Measurements from ENCODE around the gene RBSN. TPM values are rescaled to one million over a fixed set of nuclear protein-coding genes. Genes with fewer than 3 reads are reported as not detected.
A peak's percentile ranks its signal among the peaks of the same experiment; 100 is the strongest.

Gene RBSN
- total and polyA plus RNA-seq, 8 donors, result 24.5 to 37.0 (median 32.7) TPM

DNA sequence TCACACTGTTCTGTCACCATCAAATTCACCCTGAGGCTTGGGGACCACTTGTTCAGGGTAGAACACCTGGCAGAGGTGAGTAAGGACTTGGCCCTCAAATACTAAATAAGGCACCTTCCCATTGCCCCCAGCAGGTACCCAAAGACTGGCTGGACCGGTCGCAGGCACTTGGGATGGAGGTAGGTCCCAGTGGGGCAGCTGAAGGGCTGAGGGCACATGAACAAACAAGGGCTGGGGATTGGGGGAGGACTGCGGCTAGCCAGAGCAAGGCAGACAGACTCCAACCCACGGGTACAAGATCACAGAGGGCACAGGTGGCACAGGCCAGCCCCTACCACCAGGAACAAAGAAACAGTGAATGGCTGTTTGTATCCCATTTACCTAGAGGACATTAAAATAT is 35.7 kb downstream of the RBSN start:
- DNase-seq (peak in 2 of 4 donors; percentile 48 to 73), ATAC-seq (peak; percentile 53)
- intact Hi-C loops (cut with DNase I), result no loop called here
- Histone ChIP-seq H3K4me3 (peak overlapping the region in 1 of 2 donors; percentile 92), H3K9me3 (no peaks in the 10 kb centered on the region), H3K27me3 (no peaks in the 10 kb centered on the region), H3K27ac (no peak overlapping the region), H3K36me3 (peaks cover 0 to 13% of the 10 kb centered on the region in 2 donors), H3K4me1 (peaks cover 8 to 21% of the 10 kb centered on the region in 2 donors)
- TF ChIP-seq, protein P1, sequence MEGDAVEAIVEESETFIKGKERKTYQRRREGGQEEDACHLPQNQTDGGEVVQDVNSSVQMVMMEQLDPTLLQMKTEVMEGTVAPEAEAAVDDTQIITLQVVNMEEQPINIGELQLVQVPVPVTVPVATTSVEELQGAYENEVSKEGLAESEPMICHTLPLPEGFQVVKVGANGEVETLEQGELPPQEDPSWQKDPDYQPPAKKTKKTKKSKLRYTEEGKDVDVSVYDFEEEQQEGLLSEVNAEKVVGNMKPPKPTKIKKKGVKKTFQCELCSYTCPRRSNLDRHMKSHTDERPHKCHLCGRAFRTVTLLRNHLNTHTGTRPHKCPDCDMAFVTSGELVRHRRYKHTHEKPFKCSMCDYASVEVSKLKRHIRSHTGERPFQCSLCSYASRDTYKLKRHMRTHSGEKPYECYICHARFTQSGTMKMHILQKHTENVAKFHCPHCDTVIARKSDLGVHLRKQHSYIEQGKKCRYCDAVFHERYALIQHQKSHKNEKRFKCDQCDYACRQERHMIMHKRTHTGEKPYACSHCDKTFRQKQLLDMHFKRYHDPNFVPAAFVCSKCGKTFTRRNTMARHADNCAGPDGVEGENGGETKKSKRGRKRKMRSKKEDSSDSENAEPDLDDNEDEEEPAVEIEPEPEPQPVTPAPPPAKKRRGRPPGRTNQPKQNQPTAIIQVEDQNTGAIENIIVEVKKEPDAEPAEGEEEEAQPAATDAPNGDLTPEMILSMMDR (IDR thresholded peaks at IDR 0.05), result no peak

DNA sequence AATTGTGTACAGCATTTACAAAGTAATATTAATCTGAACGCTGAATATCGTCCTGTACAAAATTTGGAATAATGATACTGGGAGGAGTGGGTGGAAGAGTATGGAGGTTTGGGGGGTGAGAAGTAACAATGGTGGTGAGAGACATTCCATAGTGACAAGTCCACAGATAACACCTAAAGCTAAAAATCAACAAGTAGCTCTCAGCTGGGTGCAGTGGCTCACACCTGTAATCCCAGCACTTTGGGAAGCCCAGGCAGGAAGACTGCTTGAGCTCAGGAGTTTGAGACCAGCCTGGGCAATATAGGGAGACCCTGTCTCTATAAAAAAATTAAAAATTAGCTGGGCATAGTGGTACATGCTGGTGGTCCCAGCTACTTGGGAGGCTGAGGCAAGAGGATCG is 38.9 kb downstream of the RBSN start:
- intact Hi-C loops (cut with DNase I), result no loop called here
- Histone ChIP-seq H3K9me3 (no peaks in the 10 kb centered on the region), H3K36me3 (peaks cover 0 to 35% of the 10 kb centered on the region in 2 donors), H3K27me3 (no peaks in the 10 kb centered on the region), H3K27ac (no peak overlapping the region), H3K4me1 (peaks cover 8 to 16% of the 10 kb centered on the region in 2 donors), H3K4me3 (no peak overlapping the region)
- DNase-seq (no peak), ATAC-seq (no peak)
- TF ChIP-seq, protein P1 (IDR thresholded peaks at IDR 0.05), result no peak

DNA sequence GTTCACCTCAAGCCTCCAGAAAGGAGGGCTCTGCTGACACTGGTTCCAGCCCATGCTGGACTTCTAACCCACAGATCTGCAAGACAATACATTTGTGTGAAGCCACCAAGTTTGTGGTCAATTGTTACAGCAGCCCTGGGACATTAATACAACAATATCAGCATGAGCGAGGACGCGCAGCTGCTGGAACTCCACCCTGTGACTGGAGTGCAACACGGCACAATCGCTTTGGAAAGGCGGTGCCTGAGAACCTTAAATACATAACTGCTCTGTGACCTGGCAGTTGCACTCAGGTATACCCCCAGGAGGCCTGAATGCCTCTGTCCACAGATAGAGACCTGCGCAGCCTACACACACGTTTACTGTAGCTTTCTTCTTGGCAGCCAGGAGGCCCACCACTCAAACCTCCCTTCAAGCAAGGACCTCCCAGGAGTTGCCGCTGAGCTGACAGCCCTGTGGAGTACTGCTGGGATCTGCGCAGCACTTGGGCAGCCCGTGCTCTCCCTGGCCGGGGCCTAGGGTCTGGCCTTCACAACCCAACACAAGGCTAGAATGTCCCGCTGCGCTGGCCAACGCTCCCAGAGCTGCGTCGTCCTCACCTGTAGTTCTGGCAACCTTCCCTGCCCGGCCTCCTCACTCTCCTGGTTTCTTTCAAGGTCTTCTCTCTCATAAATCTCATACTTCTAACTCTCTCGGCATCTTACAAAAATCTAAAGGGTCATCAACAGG is 42.1 kb downstream of the RBSN start:
- no peaks in the 10 kb centered on the region for H3K27me3 ChIP-seq
- ATAC-seq, result no peak
- H3K36me3 ChIP-seq, result peaks cover 0 to 55% of the 10 kb centered on the region in 2 donors

DNA sequence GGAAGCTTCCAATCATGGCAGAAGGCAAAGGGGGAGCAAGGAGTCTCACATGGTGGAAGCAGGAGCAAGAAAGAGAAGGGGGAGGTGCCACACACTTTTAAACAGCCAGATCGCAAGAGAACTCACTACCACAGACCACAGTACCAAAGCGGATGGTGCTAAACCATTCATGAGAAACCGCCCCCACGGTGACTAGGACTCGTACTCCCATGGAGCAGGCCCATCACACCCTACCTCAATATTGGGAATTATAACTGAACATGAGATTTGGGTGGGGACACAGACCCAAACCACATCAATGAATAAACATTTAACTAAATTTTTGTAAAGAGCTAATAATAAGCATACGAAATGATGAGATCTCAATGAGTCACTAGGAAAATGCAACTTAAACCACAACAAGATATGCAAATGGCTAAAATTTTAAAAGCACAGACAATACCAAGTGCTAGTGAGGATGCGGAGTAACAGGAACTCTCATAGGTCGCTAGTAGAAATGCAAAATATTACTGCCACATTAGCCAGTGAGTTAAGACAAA is 43.9 kb downstream of the RBSN start:
- H3K4me1 ChIP-seq, result no peaks in the 10 kb centered on the region
- no peak overlapping the region for H3K27ac ChIP-seq
- no peak for DNase-seq
- TF ChIP-seq, protein P1 (IDR thresholded peaks at IDR 0.05), result no peak
- no peak for ATAC-seq
- H3K36me3 ChIP-seq, result peaks cover 0 to 72% of the 10 kb centered on the region in 2 donors
- no peaks in the 10 kb centered on the region for H3K27me3 ChIP-seq
- no peaks in the 10 kb centered on the region for H3K9me3 ChIP-seq
- intact Hi-C loops (cut with DNase I), result no loop called here
- no peak overlapping the region for H3K4me3 ChIP-seq

More for the DNA sequence above, 42.1 kb downstream of the RBSN start:
- H3K9me3 ChIP-seq, result no peaks in the 10 kb centered on the region
- no peak for DNase-seq
- TF ChIP-seq, protein P1 (IDR thresholded peaks at IDR 0.05), result no peak
- H3K4me3 ChIP-seq, result no peak overlapping the region
- intact Hi-C loops (cut with DNase I), result no loop called here
- no peak overlapping the region for H3K27ac ChIP-seq
- no peaks in the 10 kb centered on the region for H3K4me1 ChIP-seq

DNA sequence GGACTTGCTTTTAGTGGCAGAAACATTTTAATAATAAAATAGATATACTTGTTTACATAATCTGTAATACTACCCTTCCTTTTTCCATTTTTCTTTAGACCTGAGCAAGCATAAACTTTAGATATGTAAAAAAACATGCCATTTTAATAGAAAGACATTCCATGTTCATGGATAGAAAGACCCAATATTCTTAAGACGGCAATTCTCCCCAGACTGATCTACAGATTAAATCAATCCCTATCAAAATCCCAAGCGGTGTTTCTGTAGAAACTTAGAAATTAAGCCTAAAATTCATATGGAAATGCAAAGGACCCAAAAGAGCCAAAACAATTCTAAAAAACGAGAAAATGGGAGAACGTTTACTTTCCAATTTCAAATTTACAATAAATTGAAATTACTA is 45.4 kb downstream of the RBSN start:
- H3K4me1 ChIP-seq, result no peaks in the 10 kb centered on the region
- no peak for DNase-seq
- TF ChIP-seq, protein P1 (IDR thresholded peaks at IDR 0.05), result no peak
- no peak overlapping the region for H3K4me3 ChIP-seq
- intact Hi-C loops (cut with DNase I), result no loop called here
- peaks cover 0 to 78% of the 10 kb centered on the region in 2 donors for H3K36me3 ChIP-seq
- H3K9me3 ChIP-seq, result no peaks in the 10 kb centered on the region
- H3K27me3 ChIP-seq, result no peaks in the 10 kb centered on the region
- H3K27ac ChIP-seq, result no peak overlapping the region
- no peak for ATAC-seq
